HG02623 (cell line): Measurements from ENCODE around the gene NFE2L1.
A peak's percentile ranks its signal among the peaks of the same experiment; 100 is the strongest.

Experiments
- ATAC-seq: cut with Tn5 transposase; IDR thresholded peaks from one replicate; pipeline ENCODE4 v1.9.1; 2021; ENCODE audit warnings: moderate library complexity; ENCODE audit not compliant: unreplicated experiment

NFE2L1 gene

GRCh38 chr17:48106802-48107136 lies 58.6 kb downstream of the NFE2L1 start:
- ATAC-seq: no peak

DNA sequence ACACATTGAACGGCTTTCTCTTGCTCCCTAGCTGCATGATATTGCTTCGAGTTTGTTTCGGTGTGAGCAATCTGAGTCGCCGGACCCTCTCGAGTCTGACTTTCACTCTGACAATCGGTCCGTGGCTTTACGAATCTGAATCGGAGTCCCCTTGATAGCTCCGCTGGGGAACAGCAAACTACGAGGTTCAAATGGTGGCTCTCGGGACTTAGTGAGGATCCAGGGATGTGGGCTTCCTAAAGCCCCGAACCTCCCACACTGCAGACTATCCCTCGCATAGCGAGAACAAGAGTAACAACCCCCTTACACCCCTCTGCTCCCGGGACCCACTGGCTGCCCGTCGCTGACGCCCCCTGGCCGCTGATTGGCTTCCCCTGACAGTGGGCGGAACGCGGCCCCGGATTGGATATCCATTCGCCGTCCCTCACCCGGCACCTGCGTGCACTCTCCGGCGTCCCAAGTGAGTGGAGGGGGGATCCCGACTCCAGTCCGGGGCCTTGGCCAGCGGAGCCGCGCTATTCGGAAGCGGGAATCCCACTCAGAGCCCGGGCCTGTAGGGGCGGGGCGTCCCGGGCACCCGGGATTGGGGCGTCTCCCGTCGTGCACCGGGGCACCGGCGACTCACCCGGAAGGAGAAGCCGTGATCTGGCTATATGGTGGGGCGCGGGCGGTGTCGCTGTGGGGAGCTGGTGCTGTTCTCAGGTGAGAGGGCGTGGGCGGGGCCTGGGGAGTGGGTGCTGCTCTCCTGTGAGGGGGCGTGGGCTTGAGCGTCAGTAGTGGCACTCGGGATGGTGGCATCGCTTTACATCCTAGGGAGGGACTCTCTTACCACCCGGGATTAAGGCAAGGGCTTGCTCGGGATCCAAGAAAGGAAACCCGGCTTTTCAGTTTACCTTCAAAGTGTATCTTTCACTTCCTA lies 59.2 kb downstream of the NFE2L1 start, which contains the start of gene SNX11:
TSS of gene SNX11 (plus strand) at position 630 of the 919 bp plus-strand sequence. CDS start 4,278 bp downstream, outside the sequence.
- ATAC-seq: peak; percentile 75

GRCh38 chr17:48110761-48111160 lies 62.6 kb downstream of the NFE2L1 start:
- ATAC-seq: no peak
